ENCODE results near the gene RASGRP4. TPM values are rescaled to one million over a fixed set of nuclear protein-coding genes. Genes with fewer than 3 reads are reported as not detected.
"Not testable (repeated sequence)": the region's sequence is repeated elsewhere in the genome, so short reads cannot be mapped to it uniquely, and the experiment has no call there.

Gene RASGRP4
- total RNA-seq, 1 experiment from 2014 or later, result not detected

GRCh38 chr19:38371081-38371480 is 54.9 kb downstream of the RASGRP4 start:
- no peak for DNase-seq (ENCODE audit: low read depth)

- no peak for DNase-seq (ENCODE audit: low read depth)
These were observed 55.7 kb downstream of the RASGRP4 start for GRCh38 chr19:38370299-38370698.

- no peak for DNase-seq (ENCODE audit: low read depth)
These were observed 56.4 kb downstream of the RASGRP4 start for GRCh38 chr19:38369584-38369983.

- no peak for DNase-seq (ENCODE audit: low read depth)
These were observed 59.0 kb downstream of the RASGRP4 start for GRCh38 chr19:38367041-38367440.

- DNase-seq (ENCODE audit: low read depth), result not testable (repeated sequence)
These were observed 62.9 kb downstream of the RASGRP4 start for GRCh38 chr19:38362946-38363688.

GRCh38 chr19:38362076-38362945 is 63.7 kb downstream of the RASGRP4 start:
- DNase-seq (ENCODE audit: low read depth), result peak; percentile 89

- DNase-seq (ENCODE audit: low read depth), result peak; percentile 94
These were observed 64.4 kb downstream of the RASGRP4 start for GRCh38 chr19:38361633-38362075.

GRCh38 chr19:38360839-38361631 is 65.0 kb downstream of the RASGRP4 start:
- DNase-seq (ENCODE audit: low read depth), result no peak

GRCh38 chr19:38360351-38360750 is 65.7 kb downstream of the RASGRP4 start:
- no peak for DNase-seq (ENCODE audit: low read depth)

GRCh38 chr19:38359242-38360021 is 66.6 kb downstream of the RASGRP4 start:
- DNase-seq (ENCODE audit: low read depth), result no peak

Other genes with a start within 250 kb of the RASGRP4 start
- 5.3 and 6.4 TPM in 2 replicates for gene DPF1, start 202.0 kb downstream of the RASGRP4 start, total RNA-seq (2014; rRNA removed; shearing (Covaris generic))
- gene PPP1R14A, start 169.8 kb downstream of the RASGRP4 start, total RNA-seq (2014; rRNA removed; shearing (Covaris generic)), result 6.1 TPM in 1 of 2 replicates, not detected in the other
- 3.3 and 5.5 TPM in 2 replicates for gene SPINT2, start 161.6 kb downstream of the RASGRP4 start, total RNA-seq (2014; rRNA removed; shearing (Covaris generic))
- 2.7 TPM in 1 of 2 replicates, not detected in the other for gene C19orf33, start 122.0 kb downstream of the RASGRP4 start, total RNA-seq (2014; rRNA removed; shearing (Covaris generic))
- 97.5 and 99.7 TPM in 2 replicates for gene YIF1B, start 110.3 kb downstream of the RASGRP4 start, total RNA-seq (2014; rRNA removed; shearing (Covaris generic))
- gene KCNK6, start 106.4 kb downstream of the RASGRP4 start, total RNA-seq (2014; rRNA removed; shearing (Covaris generic)), result 5.2 and 5.9 TPM in 2 replicates
- gene CATSPERG, start 90.4 kb downstream of the RASGRP4 start, total RNA-seq (2014; rRNA removed; shearing (Covaris generic)), result 0.23 and 0.45 TPM in 2 replicates
- 273 and 343 TPM in 2 replicates for gene PSMD8, start 51.6 kb downstream of the RASGRP4 start, total RNA-seq (2014; rRNA removed; shearing (Covaris generic))
- gene GGN, start 38.2 kb downstream of the RASGRP4 start, total RNA-seq (2014; rRNA removed; shearing (Covaris generic)), result not detected in 2 replicates
- 0.06 and 0.91 TPM in 2 replicates for gene SPRED3, start 37.5 kb downstream of the RASGRP4 start, total RNA-seq (2014; rRNA removed; shearing (Covaris generic))
- 19.0 and 21.9 TPM in 2 replicates for gene FAM98C, start 23.1 kb downstream of the RASGRP4 start, total RNA-seq (2014; rRNA removed; shearing (Covaris generic))
- gene RYR1, start 7.5 kb upstream of the RASGRP4 start, total RNA-seq (2014; rRNA removed; shearing (Covaris generic)), result 0.03 and 0.11 TPM in 2 replicates
- gene MAP4K1, start 191.7 kb upstream of the RASGRP4 start, total RNA-seq (2014; rRNA removed; shearing (Covaris generic)), result 0.11 TPM in 1 of 2 replicates, not detected in the other
- gene EIF3K, start 193.0 kb upstream of the RASGRP4 start, total RNA-seq (2014; rRNA removed; shearing (Covaris generic)), result 853 and 886 TPM in 2 replicates
- 124 and 199 TPM in 2 replicates for gene ACTN4, start 221.4 kb upstream of the RASGRP4 start, total RNA-seq (2014; rRNA removed; shearing (Covaris generic))